ENCODE results near the gene PIP5K1C.

PIP5K1C gene

DNA sequence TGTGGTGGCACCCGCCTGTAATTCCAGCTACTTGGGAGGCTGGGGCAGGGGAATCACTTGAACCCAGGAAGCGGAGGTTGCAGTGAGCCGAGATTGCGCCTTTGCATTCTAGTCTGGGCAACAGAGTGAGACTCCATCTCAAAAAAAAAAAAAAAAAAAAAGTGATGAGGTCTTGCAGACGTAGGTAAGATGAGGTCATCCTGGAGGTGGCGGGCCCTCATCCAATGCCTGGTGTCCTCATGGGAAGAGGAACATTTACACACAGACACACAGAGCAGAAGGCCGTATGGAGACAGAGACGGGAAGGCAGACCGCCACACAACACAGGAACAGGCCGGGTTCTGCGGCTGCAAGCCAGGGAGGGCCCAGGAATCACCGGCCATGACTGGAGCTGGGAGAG lies 78.0 kb downstream of the PIP5K1C start:
- DNase-seq, result no peak

DNA sequence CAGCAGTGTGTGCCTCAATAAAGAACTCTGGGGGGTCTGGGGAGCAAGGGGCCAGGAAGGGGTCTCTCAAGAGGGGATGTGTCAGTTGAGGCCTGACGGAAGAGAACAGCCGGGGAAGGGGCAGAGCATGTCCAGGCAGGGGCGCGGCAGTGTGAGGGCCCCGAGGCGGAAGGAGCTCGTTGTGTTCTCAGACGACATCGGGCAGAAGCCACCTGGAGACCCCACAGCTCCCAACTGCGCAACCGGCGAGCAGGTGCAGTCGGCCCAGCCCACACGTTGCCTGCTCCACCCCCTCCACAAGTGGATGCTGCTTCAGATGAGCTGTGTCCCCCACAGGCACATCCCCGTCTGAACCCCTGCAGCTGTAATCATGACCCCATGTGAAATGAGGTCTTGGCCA lies 78.6 kb downstream of the PIP5K1C start:
- DNase-seq, result no peak

DNA sequence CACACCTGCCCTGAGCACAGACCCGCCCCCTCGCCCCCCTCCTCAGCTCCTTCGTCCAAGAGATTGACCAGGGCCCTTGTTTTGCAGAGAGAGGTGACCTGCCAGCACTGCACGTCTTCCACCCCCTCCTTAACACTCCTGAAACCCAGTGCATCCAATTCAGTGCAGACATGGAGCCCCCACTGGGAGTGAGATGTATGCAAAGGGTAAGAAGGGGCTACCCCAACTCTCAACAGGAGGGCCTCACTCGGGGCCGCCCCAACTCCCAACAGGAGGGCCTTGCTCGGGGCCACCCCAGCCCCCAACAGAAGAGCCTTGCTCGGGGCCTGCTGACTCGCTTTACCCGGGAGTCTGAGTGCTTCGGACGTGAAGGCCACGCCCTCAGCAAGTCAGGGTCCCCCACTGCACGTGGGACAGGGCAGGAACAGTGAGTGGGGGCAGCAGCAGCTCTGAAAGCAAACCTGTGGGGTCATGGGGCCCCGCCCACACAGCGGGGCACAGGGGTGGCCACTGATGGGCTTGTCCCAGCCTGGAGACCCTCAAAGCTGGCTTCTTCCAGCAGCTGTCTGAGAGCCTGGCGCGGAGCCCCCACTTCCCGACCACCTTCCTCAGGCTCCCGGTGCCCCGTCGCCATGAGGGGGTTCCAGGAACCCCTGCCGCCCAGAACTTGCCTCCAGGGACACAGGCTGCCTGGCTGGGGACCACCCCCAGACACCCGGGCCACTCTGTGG lies 79.3 kb downstream of the PIP5K1C start:
- no peak for DNase-seq

DNA sequence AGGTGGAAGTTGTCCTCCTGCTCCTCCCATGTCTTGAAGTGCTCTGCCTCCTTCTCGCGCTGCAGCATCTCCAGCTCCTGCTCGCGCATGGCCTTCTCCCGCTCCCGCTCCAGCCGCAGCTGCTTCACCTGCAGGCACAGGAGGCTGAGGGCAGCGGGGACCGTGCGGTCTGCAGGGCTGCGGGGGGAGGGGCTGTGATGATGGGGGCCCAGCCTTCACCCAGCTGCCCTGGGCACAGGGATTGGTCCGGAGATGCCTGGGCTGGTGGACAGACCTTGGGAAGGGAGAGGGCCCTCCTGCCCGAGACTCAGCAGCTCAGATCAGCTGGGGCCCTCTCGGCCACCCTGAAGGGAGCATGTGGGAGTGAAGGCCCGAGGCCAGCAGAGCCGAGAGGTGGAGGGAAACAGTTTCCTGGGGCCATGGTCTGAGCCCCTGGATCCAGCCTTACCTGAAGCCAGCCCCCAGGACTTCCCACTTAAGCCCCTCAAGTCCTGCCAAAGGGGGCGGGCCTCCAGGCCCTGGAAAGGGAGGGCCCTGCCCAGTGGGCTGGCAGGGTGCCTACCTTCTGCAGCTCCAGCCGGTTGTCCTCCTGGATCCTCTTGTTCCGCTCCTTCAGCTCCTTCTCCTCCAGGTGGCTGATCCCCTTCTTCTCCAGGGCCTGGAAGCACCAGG lies 80.0 kb downstream of the PIP5K1C start:
- no peak for DNase-seq

DNA sequence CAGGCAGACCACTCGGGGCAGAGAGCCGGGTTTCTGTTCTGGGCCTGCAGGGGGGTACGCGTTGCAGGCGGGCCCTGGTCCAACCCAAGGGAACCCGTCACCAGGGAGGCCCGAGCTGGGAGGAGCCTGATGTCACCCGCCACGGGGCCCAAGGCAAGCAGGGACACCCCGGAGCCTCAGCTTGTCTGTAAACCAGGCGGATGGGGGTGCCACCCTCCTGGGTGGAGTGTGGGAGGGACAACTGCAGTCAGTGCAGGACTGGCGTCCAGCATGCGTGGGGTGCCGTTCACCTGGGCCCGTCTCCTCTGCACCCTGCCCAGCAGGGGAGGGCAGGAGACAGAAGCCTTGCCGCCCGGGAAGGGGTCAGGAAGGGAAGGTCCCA lies 80.6 kb downstream of the PIP5K1C start:
- DNase-seq, result no peak

DNA sequence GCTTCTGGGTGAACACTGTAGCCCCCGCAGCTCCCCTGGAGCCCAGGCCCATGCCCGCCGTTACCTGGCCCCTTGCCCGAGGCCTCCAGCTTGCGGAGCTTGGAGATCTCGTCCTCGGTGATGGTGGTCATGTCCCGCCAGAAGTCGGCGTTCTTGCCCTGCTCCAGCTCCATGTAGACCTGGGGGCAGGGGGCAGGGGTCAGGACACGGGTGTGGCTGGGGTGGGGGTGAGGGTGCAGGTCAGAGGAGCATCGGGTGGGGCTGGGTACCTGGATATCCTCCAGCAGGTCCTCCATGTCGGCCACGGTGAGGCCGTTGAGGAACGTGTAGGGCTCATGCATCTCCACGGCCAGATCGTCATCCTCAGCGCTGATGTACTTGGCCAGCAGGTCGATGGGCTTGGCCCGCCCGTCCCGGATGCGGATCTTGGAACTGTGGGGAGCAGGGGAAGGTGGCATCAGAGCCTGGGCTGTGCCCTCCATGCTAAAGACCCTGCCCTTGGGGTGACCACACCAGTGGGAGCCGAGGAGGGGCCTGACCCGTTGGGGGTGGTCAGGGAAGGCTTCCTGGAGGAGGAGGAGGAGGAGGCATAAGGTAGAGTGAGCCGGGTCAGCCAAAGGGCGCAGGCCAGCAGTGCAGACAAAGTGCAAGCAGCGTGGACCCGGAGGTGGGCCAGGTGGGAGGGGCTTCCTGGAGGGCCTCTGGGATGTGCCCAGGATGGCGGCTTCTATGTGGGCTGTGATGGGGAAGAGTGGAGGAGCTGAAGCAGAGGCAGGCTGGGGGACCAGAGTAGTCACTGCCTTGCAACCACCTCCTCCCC lies 81.2 kb downstream of the PIP5K1C start:
- no peak for DNase-seq

DNA sequence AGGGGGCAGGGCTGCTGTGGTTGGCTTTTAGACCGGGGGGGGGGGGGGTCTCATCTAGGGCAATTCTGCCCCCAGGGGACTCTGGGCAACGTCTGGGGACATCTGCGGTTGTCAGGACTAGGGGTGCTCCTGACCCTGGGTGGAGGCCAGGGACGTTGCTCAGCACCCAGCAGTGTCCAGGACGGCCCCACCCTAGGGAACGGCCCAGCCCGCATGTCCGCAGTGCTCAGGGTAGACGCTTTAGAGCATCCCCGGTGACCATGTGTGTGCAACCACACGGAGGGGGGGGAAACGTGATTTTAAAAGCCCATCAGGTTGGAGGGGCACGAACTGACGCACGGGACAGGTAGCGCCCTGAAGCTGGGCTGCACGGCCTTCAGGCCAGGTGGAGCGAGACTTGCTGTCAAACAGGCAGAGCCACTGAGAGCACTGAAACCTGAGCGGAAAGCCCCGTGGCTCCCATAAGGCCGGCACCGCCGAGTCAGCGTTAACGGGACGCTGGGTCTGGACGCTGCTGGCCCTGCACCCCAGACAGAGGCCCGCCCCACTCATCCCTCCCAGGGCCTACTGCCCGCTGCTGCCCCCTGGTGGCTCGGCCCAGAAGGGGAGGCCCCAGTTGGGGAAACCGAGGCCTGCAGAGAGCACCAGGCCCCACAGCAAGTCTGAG lies 82.0 kb downstream of the PIP5K1C start:
- peak; percentile 52 for DNase-seq

DNA sequence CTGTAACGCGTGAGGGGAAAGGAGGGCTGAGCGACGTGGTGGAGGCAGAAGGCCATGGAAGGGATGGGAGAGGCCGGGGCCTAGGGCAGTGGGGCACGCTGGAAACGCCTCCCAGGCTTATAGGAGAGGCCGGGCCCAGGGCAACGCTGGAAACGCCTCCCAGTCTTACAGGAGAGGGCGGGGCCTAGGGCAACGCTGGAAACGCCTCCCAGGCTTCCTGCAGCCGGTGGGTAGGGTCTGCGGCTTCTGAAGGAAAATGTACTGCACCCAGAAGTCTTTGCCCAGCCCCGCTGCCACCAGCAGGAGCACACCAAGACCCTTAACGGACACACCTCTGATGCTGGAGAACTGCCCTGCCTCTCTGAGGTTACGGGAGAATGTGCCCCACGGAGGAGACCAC lies 82.8 kb downstream of the PIP5K1C start:
- DNase-seq, result no peak

DNA sequence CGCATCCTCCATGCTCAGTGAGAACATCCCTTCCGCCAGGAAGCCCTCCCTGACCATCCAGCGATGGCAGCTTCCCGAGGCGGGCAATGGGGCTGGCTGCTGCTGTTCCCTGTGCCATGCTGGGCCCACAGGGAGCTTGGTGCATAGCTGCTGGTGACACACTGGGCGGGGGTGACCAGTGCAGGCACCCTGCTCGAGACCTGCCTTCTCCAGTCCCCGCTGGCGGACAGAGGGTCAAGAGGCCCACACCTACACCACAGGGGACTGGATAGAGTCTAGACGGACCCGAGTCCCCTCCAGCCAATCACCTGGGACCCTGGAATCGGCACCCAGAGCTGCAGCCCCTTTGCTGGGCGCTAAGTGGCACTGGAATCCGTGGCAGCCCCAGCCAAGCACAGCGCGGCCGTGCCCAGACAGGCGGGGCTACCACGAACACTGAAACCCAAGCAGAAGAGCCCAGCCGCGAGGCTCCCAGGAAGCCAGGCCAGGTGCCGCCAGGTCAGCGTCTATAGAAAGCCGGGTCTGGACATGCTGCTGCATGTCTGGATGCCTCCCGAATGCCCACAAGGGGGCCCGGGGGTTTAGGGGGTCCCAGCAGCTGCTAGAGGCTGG lies 84.6 kb downstream of the PIP5K1C start:
- no peak for DNase-seq

DNA sequence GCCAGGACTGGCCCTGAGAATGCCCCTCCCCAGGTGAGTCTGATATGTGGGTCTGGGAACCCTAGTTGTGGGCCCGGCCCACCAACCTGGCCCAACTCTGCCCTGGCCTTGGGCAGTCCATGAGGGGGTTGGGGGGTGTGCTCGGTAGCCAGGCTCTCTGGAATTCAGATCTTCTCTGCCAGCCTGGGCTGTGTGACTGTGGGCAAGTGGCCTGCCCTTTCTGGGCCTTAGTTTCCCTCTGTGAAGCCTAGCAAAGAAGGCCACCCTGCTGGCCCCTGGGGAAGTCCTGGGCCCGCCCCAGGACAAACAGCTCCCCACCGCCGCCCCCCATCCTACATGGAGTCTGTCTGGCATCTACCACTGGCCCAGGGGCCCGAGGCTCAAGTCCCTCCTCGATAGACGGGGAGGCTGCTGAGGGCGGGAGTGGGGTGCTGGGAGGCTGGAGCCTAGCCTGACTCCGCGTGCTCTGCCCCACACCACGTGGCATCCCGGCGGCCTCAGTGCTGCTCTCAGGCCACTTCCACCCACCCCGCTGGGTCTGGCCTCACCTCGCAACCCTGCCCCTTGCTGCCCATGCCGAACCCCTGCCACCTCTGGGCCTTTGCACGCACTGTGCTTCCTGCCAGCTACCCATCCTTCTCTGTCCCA lies 85.3 kb downstream of the PIP5K1C start:
- no peak for DNase-seq

DNA sequence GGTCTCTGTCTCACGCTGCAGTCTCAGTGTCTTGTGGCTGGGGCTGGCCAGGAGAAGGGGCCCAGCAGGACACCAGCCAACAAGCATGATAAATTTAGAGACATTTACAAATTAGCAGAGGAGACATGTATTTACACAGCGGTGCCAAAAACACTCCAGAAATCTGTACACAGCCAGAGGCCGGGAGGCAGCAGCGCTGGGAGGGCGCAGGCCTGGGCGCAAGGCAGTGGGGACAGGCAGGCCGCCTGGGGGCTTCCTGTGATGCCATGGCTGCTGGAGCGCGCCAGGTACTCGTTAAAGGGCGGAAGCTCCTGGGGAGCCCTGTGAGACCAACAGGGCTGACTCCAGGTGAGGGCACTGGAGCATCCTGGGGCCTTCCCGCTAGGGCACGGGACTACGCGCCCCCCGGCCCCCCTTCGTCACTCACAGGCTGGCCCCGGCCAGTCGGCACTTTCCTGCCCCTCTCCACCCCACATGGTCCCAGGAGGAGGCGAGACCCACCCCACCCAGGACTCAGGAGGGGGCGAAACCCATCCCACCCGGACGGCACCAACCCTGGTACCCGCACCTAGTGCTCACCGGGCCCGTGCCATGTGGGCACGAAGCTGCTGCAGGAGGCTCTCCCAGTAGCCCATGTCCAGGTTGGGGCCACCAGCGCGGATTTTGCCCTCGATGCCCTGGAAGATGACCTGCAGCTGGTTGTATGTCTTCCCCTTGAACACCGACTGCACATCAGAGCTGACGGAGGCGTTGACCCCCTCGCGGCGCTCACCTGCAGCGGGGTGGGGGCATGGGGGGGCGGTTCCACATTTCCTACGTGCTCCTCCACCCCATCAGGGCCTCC lies 86.2 kb downstream of the PIP5K1C start:
- DNase-seq, result no peak

DNA sequence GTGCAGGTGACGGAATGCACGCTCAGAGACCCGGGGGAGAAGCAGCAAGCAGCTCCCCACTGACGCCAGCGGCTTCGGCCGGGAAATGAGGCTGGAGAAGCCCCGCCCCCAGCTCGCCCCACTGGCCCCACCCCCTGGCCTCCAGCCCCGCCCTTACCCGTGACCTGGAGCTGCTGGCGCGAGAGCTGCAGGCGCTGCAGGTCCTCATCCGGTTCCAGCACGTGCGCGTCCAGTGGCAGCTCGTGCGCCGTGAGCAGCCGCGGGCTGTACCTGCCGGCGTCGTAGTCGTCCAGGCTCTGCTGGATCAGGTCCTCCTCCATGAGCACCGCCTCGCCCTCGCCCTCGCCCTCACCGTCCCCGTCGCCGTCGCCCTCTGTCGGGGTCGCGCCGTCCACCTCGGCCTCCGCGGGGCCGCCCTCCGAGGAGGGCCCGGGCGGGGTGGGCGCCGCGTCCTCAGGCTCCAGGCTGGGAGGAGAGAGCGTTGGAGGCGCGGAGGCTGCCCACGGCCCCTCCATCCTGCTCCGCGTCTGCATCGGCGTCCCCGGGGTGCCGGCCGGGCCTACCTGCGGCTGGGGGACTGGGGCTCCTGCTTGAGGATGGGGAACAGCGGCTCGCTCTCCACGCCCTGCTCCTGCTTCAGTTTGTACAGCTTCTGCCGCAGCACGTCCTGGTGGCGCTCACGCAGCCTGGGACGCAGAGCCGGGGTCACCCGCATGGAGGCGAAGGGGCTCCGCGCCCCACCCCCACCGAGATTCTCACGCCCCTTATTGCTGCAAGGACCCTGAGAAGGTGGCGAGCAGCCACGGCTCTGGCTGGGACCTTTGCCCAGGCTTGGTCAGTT lies 87.1 kb downstream of the PIP5K1C start:
- DNase-seq, result no peak

DNA sequence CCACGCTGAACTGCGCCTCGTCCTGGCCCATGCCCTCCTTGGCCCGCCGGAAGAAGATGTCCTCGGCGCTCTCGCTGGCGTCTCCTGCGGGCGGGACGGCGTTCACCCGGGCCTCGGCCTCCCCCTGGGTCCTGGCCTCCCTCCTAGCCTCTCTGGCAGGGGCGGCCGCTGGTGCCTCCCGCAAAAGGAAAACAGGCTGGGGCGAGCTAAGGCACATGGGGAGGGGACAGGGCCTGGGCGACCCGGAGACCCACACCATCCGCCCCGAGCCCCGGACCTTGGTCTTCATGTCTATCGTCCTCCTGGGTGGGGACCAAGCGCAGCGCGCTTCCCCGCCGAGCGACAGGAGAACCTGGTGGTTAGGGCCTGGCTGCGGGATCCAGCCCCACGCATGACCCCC lies 87.9 kb downstream of the PIP5K1C start:
- no peak for DNase-seq

DNA sequence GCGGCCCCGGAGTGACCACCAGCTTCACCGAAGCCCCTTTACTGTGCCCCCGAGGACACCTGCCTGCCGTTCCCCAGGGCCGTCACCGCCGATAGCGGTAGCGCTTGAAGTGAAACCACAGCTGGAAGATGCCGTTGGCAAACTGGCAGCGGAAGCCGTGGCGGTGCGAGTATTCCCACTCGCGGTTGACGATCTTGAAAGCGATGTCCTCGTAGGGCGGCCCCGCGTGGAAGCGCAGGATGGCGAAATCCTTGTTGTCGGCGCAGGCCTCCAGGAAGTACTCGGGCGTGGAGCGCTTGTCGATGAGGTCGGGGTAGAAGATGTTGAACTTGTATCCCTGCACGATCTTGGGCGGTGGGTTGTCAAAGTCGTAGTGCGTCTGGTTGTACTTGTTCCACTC lies 88.4 kb downstream of the PIP5K1C start:
- DNase-seq, result no peak

DNA sequence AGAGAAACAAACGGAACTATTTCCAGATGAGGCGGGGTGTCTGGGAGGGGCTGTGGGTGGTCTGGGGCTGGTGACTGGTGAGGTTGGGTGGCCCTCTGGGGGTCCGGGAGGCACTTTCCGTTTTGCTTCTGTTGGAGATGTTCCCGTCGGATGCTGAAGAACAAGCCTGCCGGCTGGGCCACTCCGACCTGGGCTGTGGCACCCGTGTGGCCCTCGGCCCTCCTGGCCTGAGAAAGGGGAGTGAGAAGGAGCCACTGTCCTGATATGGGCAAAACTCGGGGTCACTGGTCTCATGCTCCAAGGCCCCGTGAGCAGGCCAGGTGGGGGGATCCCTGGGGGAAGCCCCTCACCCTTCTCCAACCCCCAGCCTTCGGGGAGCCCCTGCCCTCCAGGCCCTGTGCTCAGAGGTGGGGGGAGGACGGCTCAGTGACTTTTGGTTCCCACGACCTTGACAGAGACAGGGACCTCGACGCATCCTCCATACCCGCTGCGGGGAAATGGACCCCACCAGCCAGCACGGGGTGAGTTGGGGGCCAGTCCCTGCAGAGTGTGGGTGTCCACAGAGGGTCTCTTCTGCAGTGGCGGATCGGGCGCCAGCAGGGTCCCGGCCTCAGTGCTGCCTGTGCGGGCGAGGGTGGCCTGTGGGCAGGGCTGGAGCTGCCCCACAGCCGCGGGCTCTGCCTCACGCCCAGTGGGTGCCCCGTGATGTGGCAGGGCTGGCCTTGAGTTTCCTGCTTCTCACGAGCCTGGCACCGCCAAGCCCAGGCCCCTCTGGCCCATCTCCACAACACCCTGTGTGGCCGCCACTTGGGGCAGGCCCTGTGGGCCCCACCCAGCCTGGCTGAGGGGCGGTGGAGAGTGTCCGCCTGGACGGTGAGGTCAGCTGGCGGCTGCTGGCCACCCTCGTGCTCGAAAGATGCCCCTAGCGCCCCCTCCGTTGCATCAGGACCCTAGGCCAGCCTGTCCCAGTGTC lies 89.2 kb downstream of the PIP5K1C start:
- no peak for DNase-seq

DNA sequence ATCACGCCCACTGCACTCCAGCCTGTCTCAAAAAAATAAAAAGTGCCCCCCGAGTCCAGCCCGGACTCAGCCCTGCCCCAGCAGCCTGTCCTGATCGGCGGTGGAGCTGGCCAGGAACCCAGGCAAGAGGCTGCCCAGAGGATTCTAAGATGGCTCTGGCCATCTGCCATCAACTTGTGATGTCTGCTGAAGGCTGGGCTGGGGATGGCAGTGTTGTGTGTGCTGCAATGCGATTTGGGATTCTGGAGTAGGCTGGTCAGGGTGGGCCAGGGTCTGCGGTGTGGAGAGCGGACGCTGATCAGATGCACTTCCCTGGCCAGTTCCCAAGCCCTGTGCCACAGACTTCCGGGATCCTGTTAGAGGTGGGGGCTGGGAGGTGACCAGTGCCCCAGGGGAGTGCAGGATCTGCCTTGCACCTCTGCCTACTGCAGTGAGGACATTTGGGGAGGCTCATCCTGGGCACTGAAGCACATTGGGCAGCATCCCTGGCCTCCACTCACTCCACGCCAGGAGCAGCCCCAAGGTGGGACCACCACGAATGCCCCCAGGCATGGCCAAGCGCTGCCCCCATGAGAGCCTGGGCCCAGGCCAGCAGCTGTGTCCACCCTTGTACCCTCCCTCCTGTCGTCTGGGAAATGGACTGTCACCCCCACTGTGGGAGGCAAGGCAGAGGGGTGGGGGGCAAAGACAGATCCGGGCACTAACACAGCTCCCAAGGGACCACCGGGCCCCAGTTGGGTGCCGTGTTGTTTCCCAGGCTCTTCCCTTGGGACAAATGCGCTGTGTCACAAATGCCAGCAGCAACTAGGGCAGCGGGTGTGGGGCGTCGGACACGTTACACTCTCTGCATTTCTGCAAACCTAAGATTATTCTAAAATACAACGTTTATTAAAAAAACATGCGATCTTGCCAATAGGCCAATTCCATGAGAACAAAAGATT lies 90.2 kb downstream of the PIP5K1C start:
- DNase-seq, result peak; percentile 25

DNA sequence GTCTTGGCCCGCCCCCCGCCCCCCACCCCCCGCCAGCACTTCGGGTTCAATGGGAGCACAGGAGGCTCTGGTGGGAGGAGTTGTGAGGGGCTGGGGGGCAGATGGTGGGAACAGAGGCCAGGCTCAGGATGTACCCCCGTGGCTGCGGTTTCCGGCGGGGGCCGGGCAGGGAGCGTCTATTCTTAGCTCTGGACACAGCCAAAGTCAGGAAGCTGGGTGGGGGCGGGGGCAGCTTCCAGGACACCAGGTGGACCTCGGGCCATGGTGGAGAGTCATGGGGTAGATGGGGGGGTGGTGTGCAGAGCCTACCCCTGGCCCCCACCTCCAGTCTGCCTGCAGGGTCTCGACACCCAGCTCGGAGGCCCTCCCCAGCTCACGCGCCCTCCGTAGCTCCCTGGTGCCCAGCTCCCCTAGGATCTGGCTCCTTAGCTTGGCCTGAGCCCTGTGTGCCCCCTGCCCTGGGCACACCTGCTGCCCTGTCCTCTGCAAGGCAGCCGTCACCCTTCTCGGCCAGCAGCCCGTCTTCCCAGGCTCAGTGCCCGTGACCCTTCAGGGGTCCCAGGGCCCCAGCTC lies 91.4 kb downstream of the PIP5K1C start:
- DNase-seq, result peak; percentile 33

Measured in fibroblast of skin of scalp (primary cell).